B cell (primary cell): Measurements from ENCODE around the gene RIOK1. TPM values are rescaled to one million over a fixed set of nuclear protein-coding genes. Genes with fewer than 3 reads are reported as not detected.
"Not testable (repeated sequence)": the region's sequence is repeated elsewhere in the genome, so short reads cannot be mapped to it uniquely, and the experiment has no call there.

Experiments
- ATAC-seq: fragments of 200-7000 bp; cut with Tn5 transposase; one replicate; pipeline ENCODE4 v1.10.0; 2021; ENCODE audit warnings: low read depth, mild to moderate bottlenecking, moderate number of reproducible peaks, moderate library complexity
- CTCF ChIA-PET: fragments of 350-600 bp; sonication (Branson Sonifier 250); formaldehyde crosslinking; loops from one replicate; lab custom pipeline; 2021; ENCODE audit warnings: antibody characterized with exemption, inconsistent platforms; lab: Charles Lee
- POLR2A ChIA-PET: fragments of 350-600 bp; sonication (Branson Sonifier 250); formaldehyde crosslinking; loops from one replicate; lab custom pipeline; 2021; ENCODE audit warnings: antibody characterized with exemption; lab: Charles Lee
- DNase-seq: peaks from one replicate; pipeline ENCODE4 v3.0.0; 2013
- H2AFZ ChIP-seq: 2 replicates; pipeline ENCODE4 v1.6.1; 2012; ENCODE audit warnings: mild to moderate bottlenecking, low read depth, low read length; ENCODE audit not compliant: insufficient read depth, poor library complexity, severe bottlenecking
- H3K27ac ChIP-seq, 2 donors: 1 replicate in 1 of 2; 2 replicates in 1 of 2; pipeline ENCODE4 v1.5.1; 2012 to 2013; ENCODE audit warnings: low read length in 2 of 2, mild to moderate bottlenecking in 2 of 2, moderate library complexity in 1 of 2
- H3K27me3 ChIP-seq, 4 experiments: fragments of 200-600 bp in 1 of 4; sonication (generic) in 1 of 4; replicated peaks in 1 of 4; 1 replicate in 2 of 4; 2 replicates in 2 of 4; pipeline versions ENCODE4 v1.6.1 to v1.7.0; 2013 to 2016; ENCODE audit warnings: low read length in 3 of 4, mild to moderate bottlenecking in 2 of 4, mixed read lengths in 1 of 4, moderate library complexity in 1 of 4; ENCODE audit not compliant: insufficient read depth in 4 of 4, control insufficient read depth in 3 of 4; ENCODE audit errors: control extremely low read depth in 1 of 4
- H3K36me3 ChIP-seq, 2 experiments: replicated peaks in 1 of 2; 1 replicate in 1 of 2; 2 replicates in 1 of 2; pipeline versions ENCODE4 v1.6.1 to v1.7.1; 2013; ENCODE audit warnings: low read length in 1 of 2; ENCODE audit not compliant: insufficient read depth in 2 of 2, control insufficient read depth in 1 of 2; ENCODE audit errors: control extremely low read depth in 1 of 2, extremely low read depth in 1 of 2
- H3K4me1 ChIP-seq, 2 donors: fragments of 200-600 bp in 1 of 2; sonication (generic) in 1 of 2; 1 replicate in 1 of 2; 2 replicates in 1 of 2; pipeline versions ENCODE4 v1.5.1 to v1.6.1; 2013 to 2017; ENCODE audit warnings: low read length in 2 of 2; ENCODE audit not compliant: control insufficient read depth in 2 of 2, insufficient read depth in 2 of 2
- H3K4me2 ChIP-seq: replicated peaks from 2 replicates; pipeline ENCODE3; 2012; ENCODE audit warnings: mild to moderate bottlenecking, low read depth, low read length; ENCODE audit not compliant: poor library complexity, severe bottlenecking
- H3K4me3 ChIP-seq, 5 experiments: fragments of 200-600 bp in 1 of 5; sonication (generic) in 1 of 5; 1 replicate in 3 of 5; 2 replicates in 2 of 5; pipeline versions ENCODE4 v1.5.1 to v1.7.0; 2011 to 2016; ENCODE audit warnings: low read length in 4 of 5, mild to moderate bottlenecking in 4 of 5, low read depth in 2 of 5, control low read depth in 1 of 5, moderate library complexity in 1 of 5; ENCODE audit not compliant: insufficient read depth in 1 of 5; ENCODE audit errors: control extremely low read depth in 1 of 5, extremely low read depth in 1 of 5
- H3K79me2 ChIP-seq: fragments of 200-600 bp; sonication (generic); one replicate; pipeline ENCODE4 v1.6.0; 2016; ENCODE audit warnings: low read length; ENCODE audit not compliant: control insufficient read depth, insufficient read depth
- H3K9ac ChIP-seq: fragments of 200-600 bp; sonication (generic); 2 replicates; pipeline ENCODE4 v1.6.1; 2017; ENCODE audit warnings: mild to moderate bottlenecking, low read length, moderate library complexity
- H3K9me3 ChIP-seq, 3 donors: one replicate each; pipeline versions ENCODE4 v1.6.1 to v1.7.1; 2013; ENCODE audit warnings: low read length in 2 of 3; ENCODE audit not compliant: control insufficient read depth in 2 of 3, insufficient read depth in 1 of 3; ENCODE audit errors: control extremely low read depth in 1 of 3
- H4K20me1 ChIP-seq: 2 replicates; pipeline ENCODE4 v1.6.0; 2012; ENCODE audit warnings: mild to moderate bottlenecking, low read length; ENCODE audit not compliant: insufficient read depth, control insufficient read depth, poor library complexity, severe bottlenecking
- H3K27ac Mint-ChIP-seq: one replicate; pipeline ENCODE4 v1.8.0; 2021; ENCODE audit warnings: mixed read lengths
- H3K27me3 Mint-ChIP-seq: one replicate; pipeline ENCODE4 v1.8.0; 2021; ENCODE audit warnings: mixed read lengths
- H3K4me1 Mint-ChIP-seq: one replicate; pipeline ENCODE4 v1.8.0; 2021; ENCODE audit warnings: mixed read lengths
- H3K4me3 Mint-ChIP-seq: one replicate; pipeline ENCODE4 v1.8.0; 2021; ENCODE audit warnings: mixed read lengths
- H3K9me3 Mint-ChIP-seq: one replicate; pipeline ENCODE4 v1.8.0; 2022; ENCODE audit warnings: mixed read lengths; ENCODE audit not compliant: insufficient read depth
- EZH2 ChIP-seq: IDR thresholded peaks from 2 replicates; pipeline ENCODE4 v1.6.1; 2012; ENCODE audit warnings: borderline replicate concordance, low read depth, mild to moderate bottlenecking, moderate library complexity, low read length; ENCODE audit not compliant: insufficient read depth, poor library complexity, severe bottlenecking
- WGBS: methylation state at CpG from one replicate; pipeline ENCODE4 v1.1.5; 2013; ENCODE audit warnings: missing lambda C conversion rate; ENCODE audit not compliant: insufficient coverage; 5-methylcytosine and 5-hydroxymethylcytosine counted together
- intact Hi-C: fragments of 100-400 bp; cut with micrococcal nuclease; formaldehyde crosslinking; loops from one replicate; pipeline ENCODE4 v1.10.0; 2022
- polyA plus RNA-seq: library from polyadenylated mRNA; depleted of rRNA; stranded (reverse); fragments of >200 nt; gene quantifications from 2 replicates; pipeline ENCODE4 v1.2.3, GENCODE V29; 2012
- total RNA-seq, 2 donors: library from RNA; stranded (reverse); fragments of 120-200 nt in 1 of 2; gene quantifications; 1 replicate in 1 of 2; 2 replicates in 1 of 2; pipeline versions ENCODE4 v1.2.3 to v1.2.4, GENCODE V29; 2013 to 2022
- TF ChIP-seq, protein P1 (sequence below): fragments of 200-600 bp; IDR thresholded peaks from one replicate; pipeline ENCODE4 v1.8.0; 2022; ENCODE audit warnings: antibody characterized with exemption, mild to moderate bottlenecking

RIOK1 gene
- total and polyA plus RNA-seq, 2 donors (not counting 1 experiment from before 2014, with no cell fraction given) = 13.9 to 25.9 TPM

DNA sequence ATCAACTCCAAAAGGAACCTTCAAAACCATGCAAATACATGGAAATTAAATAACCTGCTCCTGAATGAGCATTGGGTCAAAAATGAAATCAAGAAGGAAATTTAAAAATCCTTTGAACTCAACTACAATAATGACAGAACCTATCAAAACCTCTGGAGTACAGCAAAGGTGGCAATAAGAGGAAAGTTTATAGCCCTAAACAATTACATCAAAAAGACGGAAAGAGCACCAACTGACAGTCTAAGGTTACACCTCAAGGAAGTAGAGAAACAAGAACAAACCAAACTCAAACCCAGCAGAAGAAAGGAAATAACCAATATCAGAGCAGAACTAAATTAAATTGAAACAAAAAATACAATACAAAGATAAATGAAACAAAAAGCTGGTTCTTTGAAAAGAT is 39.0 kb upstream of the RIOK1 start:
- intact Hi-C loops, H3K9ac ChIP-seq, POLR2A ChIA-PET, H3K9me3 ChIP-seq, H3K27ac Mint-ChIP-seq, H3K9me3 Mint-ChIP-seq, H3K27ac ChIP-seq, H3K27me3 ChIP-seq, H3K4me3 Mint-ChIP-seq, H3K4me2 ChIP-seq, H3K4me1 ChIP-seq, H3K79me2 ChIP-seq, H3K36me3 ChIP-seq, H4K20me1 ChIP-seq, DNase-seq, H3K4me1 Mint-ChIP-seq, ATAC-seq, H2AFZ ChIP-seq, H3K4me3 ChIP-seq, CTCF ChIA-PET: not testable (repeated sequence)
- peaks cover 20% of the 10 kb centered on the region for H3K27me3 Mint-ChIP-seq
- no CpG with 5 or more reads among the region's 1 CpG for WGBS

DNA sequence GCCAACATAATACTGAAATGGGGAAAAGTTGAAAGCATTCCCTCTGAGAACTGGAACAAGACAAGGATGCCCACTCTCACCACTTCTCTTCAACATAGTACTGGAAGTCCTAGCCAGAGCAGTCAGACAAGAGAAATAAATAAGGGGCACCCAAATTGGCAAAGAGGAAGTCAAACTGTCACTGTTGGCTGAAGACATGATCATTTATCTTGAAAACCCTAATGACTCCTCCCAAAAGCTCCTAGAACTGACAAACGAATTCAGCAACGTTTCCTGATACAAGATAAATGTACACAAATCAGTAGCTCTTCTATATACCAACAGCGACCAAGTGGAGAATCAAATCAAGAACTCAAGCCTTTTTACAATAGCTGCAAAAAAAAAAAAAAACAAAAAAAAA is 37.7 kb upstream of the RIOK1 start:
- H3K9me3 Mint-ChIP-seq, H3K27ac Mint-ChIP-seq, ATAC-seq, H3K4me3 ChIP-seq, H3K4me3 Mint-ChIP-seq, H2AFZ ChIP-seq, H3K27me3 ChIP-seq, DNase-seq, H3K4me2 ChIP-seq, H3K36me3 ChIP-seq, H3K4me1 ChIP-seq, H3K9me3 ChIP-seq, H3K9ac ChIP-seq, CTCF ChIA-PET, H3K27ac ChIP-seq, intact Hi-C loops, H3K79me2 ChIP-seq, H3K4me1 Mint-ChIP-seq, POLR2A ChIA-PET, H4K20me1 ChIP-seq: not testable (repeated sequence)
- no CpG with 5 or more reads among the region's 3 CpGs for WGBS
- peaks cover 20% of the 10 kb centered on the region for H3K27me3 Mint-ChIP-seq

DNA sequence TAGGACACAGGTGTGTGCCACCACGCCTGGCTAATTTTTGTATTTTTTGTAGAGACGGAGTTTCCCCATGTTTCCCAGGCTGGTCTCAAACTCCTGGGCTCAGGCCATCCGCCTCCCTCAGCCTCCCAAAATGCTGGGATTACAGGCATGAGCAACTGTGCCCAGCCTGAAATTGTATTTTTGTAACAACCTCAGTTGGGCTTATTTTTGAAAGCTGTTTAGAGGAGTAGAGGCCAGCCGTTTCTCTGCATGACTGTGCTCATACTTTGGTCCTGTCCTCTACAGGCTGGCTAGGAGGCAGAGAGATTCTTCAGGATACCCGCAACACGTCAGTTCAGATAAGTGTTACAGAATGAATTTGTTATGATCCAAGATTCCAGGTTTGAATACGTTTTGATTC is 22.2 kb upstream of the RIOK1 start:
- Histone ChIP-seq H3K27ac (no peak overlapping the region), H3K9me3 (no peaks in the 10 kb centered on the region), H3K27me3 (no peaks in the 10 kb centered on the region), H3K79me2 (no peaks in the 10 kb centered on the region), H3K36me3 (no peaks in the 10 kb centered on the region), H3K4me3 (no peak overlapping the region), H3K4me1 (no peaks in the 10 kb centered on the region), H2AFZ (no peak overlapping the region), H4K20me1 (no peaks in the 10 kb centered on the region), H3K9ac (no peak overlapping the region), H3K4me2 (no peak overlapping the region)
- Mint-ChIP-seq H3K4me3 (no peak overlapping the region), H3K4me1 (no peaks in the 10 kb centered on the region), H3K27me3 (peaks cover 8% of the 10 kb centered on the region), H3K9me3 (no peaks in the 10 kb centered on the region), H3K27ac (no peak overlapping the region)
- 79% methylated on average over 4 of the region's 7 CpGs for WGBS
- CTCF ChIA-PET = no interaction called here
- TF ChIP-seq, protein P1, sequence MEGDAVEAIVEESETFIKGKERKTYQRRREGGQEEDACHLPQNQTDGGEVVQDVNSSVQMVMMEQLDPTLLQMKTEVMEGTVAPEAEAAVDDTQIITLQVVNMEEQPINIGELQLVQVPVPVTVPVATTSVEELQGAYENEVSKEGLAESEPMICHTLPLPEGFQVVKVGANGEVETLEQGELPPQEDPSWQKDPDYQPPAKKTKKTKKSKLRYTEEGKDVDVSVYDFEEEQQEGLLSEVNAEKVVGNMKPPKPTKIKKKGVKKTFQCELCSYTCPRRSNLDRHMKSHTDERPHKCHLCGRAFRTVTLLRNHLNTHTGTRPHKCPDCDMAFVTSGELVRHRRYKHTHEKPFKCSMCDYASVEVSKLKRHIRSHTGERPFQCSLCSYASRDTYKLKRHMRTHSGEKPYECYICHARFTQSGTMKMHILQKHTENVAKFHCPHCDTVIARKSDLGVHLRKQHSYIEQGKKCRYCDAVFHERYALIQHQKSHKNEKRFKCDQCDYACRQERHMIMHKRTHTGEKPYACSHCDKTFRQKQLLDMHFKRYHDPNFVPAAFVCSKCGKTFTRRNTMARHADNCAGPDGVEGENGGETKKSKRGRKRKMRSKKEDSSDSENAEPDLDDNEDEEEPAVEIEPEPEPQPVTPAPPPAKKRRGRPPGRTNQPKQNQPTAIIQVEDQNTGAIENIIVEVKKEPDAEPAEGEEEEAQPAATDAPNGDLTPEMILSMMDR = no peak
- TF ChIP-seq EZH2 = no peak
- no peak for DNase-seq
- ATAC-seq = no peak
- intact Hi-C loops = no loop called here
- POLR2A ChIA-PET = no interaction called here
